HUES48 (cell line): ENCODE data around the gene RARRES2.

Source experiments
- H3K27ac ChIP-seq: one replicate; pipeline ENCODE4 v1.7.0; 2013; ENCODE audit warnings: low read depth, low read length, inconsistent platforms
- H3K27me3 ChIP-seq: 2 replicates; pipeline ENCODE4 v1.6.1; 2013; ENCODE audit warnings: mild to moderate bottlenecking, low read length; ENCODE audit not compliant: control insufficient read depth, insufficient read depth
- H3K36me3 ChIP-seq: 2 replicates; pipeline ENCODE4 v1.6.1; 2013; ENCODE audit warnings: low read length; ENCODE audit not compliant: control insufficient read depth, insufficient read depth
- H3K4me1 ChIP-seq: 2 replicates; pipeline ENCODE4 v1.6.1; 2013; ENCODE audit warnings: mild to moderate bottlenecking, low read length; ENCODE audit not compliant: control insufficient read depth, insufficient read depth
- H3K4me3 ChIP-seq: 2 replicates; pipeline ENCODE4 v1.5.1; 2013; ENCODE audit warnings: mild to moderate bottlenecking, low read depth, low read length
- H3K9ac ChIP-seq: 2 replicates; pipeline ENCODE4 v1.6.1; 2013; ENCODE audit warnings: mild to moderate bottlenecking, low read depth, low read length, moderate library complexity
- H3K9me3 ChIP-seq: 2 replicates; pipeline ENCODE4 v1.6.1; 2013; ENCODE audit warnings: low read length; ENCODE audit not compliant: control insufficient read depth, insufficient read depth

The RARRES2 gene

DNA sequence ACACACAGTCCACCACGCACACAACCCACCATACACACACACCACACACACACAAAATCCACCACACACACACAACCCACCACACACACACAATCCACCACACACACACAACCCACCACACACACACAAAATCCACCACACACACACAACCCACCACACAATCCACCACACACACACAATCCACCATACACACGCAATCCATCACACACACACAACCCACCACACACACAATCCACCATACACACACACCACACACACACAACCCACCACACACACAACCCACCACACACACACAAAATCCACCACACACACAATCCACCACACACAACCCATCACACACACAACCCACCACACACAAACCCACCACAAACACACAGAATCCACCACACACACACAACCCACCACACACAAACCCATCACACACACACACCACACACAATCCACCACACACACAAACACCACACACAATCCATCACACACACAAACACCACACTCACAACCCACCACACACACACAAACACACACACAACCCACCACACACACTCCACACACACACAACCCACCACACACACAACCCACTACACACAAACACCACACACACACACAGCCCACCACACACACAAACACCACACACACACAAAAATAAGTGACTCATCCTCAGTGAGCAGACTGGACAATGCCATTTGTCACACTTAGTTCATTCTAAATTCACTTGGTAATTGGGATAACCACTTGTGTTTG, 18.4 kb upstream of the RARRES2 start:
- Histone ChIP-seq H3K9ac (no peak overlapping the region), H3K27me3 (no peaks in the 10 kb centered on the region), H3K4me1 (peaks cover 36% of the 10 kb centered on the region)

DNA sequence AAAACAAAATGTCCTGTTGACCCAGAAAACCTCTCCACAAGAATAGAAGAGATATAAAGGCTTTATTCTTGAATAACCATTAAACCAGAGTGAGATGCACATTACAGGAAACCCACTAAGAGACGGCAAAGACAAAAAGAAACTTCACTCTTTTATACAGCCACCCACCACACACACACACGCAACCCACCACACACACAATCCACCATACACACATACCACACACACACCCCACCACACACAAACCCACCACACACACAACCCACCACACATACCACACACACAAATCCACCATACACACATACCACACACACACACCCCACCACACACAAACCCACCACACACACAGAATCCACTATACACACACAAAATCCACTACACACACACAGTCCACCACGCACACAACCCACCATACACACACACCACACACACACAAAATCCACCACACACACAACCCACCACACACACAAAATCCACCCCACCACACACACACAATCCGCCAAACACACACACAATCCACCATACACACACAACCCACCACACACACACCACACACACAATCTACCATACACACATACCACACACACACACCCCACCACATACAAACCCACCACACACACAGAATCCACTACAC, 17.7 kb upstream of the RARRES2 start:
- Histone ChIP-seq H3K9ac (no peak overlapping the region), H3K4me1 (peaks cover 36% of the 10 kb centered on the region), H3K9me3 (no peaks in the 10 kb centered on the region), H3K36me3 (no peaks in the 10 kb centered on the region), H3K4me3 (no peak overlapping the region), H3K27me3 (no peaks in the 10 kb centered on the region), H3K27ac (no peak overlapping the region)

More for the DNA sequence above, 18.4 kb upstream of the RARRES2 start:
- H3K36me3 ChIP-seq, result no peaks in the 10 kb centered on the region
- H3K27ac ChIP-seq, result no peak overlapping the region
- no peak overlapping the region for H3K4me3 ChIP-seq
- no peaks in the 10 kb centered on the region for H3K9me3 ChIP-seq

DNA sequence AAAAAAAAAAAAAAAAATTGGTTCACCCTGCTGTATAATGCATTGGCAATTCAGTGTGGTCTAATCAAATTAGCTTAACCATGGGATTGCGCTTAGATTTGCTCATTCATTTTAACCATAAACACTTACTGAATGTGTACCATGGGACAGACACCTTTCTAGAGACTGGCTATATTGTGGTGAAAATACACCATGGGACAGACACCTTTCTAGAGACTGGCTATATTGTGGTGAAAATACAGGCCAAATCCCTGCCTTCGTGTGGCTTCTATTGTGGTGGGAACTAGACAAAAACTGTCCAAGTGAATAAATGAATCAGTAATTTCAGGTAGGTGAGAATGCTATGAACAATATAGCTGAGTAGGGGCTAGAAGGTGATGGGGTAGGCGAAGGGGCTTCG, 17.0 kb upstream of the RARRES2 start:
- no peak overlapping the region for H3K27ac ChIP-seq
- H3K4me1 ChIP-seq, result peaks cover 33% of the 10 kb centered on the region
- H3K9ac ChIP-seq, result no peak overlapping the region

DNA sequence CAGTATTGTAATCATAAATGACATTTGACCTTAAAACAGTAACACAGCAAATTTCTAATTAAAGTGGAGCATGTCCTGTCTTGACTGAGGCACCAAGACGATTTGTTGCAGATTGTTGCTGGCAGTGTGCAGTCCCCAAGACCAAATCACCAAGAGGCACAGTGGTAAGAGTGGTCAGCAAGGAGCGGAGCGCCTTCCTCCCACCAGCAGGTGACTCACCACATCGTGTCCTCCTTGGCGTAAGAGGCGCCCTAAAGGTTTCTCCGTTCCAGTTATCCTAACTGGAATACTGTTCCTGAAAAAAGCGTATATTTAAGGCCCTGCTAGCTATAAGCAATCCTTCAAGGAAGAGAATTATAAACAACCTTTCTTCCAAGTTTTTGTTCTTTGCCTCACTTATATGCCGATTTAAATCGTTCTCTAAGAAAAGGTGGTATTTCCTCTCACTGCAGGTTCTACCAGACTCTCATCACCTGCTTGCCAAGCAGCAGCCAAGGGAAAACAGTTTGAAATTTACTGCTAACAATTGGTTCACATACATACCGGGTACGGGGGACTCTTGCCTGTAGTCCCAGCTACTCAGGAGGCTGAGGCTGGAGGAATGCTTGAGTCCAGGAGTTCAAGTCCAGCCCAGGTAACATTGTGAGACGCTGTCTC, 16.5 kb upstream of the RARRES2 start:
- H3K27me3 ChIP-seq, result no peaks in the 10 kb centered on the region
- no peaks in the 10 kb centered on the region for H3K36me3 ChIP-seq
- H3K4me3 ChIP-seq, result no peak overlapping the region
- no peak overlapping the region for H3K27ac ChIP-seq
- peaks cover 29% of the 10 kb centered on the region for H3K4me1 ChIP-seq
- no peaks in the 10 kb centered on the region for H3K9me3 ChIP-seq
- H3K9ac ChIP-seq, result no peak overlapping the region

More for the DNA sequence above, 17.0 kb upstream of the RARRES2 start:
- Histone ChIP-seq H3K27me3 (no peaks in the 10 kb centered on the region), H3K9me3 (no peaks in the 10 kb centered on the region), H3K4me3 (no peak overlapping the region), H3K36me3 (no peaks in the 10 kb centered on the region)

DNA sequence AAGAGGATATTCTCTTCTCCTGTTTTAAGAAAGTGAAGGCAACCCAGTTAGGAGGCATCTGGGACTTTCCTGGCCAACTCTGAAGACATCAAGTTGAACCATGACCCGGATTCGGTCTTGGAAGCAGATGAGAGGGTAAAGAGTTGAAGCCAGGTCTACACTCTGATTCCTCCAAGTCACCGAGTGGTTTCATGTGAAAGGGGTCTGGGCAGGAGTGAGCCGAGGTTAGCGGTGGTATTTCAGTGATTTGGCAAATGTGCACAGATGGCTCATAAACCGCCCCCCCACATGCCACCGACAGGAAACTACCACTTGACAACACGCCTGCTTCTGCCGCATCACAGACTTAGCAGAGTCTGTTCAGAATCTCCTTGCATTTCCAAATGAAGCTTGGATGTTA, 15.8 kb upstream of the RARRES2 start:
- Histone ChIP-seq H3K4me3 (no peak overlapping the region), H3K9ac (no peak overlapping the region), H3K4me1 (peaks cover 23% of the 10 kb centered on the region), H3K36me3 (no peaks in the 10 kb centered on the region), H3K9me3 (no peaks in the 10 kb centered on the region), H3K27ac (no peak overlapping the region), H3K27me3 (no peaks in the 10 kb centered on the region)

DNA sequence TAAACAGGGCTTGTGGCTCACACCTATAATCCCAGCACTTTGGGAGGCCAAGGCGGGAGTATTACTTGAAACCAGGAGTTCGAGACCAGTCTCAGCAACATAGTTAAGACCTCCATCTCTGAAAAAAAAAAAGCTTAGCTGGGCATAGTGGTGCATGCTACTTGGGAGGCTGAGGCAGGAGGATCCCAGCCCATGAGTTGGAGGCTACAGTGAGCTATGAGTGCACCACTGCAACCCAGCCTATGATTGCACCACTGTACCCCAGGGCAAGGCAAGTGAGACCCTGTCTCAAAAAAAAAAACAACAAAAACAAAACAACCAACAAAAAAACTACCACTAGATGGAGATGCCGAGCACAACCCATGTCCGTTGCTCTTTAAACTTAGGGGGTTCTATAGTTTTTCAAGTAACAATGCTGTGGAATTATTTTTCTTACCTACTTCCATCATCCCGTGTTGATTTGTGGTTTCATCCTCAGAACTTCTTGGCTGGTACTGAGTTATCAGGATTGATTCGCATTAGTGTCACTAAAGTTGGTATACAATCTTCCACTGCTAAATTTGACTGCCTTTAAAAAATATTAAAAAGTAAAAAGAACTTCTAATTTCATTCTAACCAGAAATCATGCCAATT, 15.0 kb upstream of the RARRES2 start:
- no peak overlapping the region for H3K9ac ChIP-seq
- no peak overlapping the region for H3K27ac ChIP-seq
- no peaks in the 10 kb centered on the region for H3K36me3 ChIP-seq
- no peaks in the 10 kb centered on the region for H3K9me3 ChIP-seq
- H3K4me1 ChIP-seq, result peaks cover 16% of the 10 kb centered on the region
- no peaks in the 10 kb centered on the region for H3K27me3 ChIP-seq
- H3K4me3 ChIP-seq, result no peak overlapping the region

DNA sequence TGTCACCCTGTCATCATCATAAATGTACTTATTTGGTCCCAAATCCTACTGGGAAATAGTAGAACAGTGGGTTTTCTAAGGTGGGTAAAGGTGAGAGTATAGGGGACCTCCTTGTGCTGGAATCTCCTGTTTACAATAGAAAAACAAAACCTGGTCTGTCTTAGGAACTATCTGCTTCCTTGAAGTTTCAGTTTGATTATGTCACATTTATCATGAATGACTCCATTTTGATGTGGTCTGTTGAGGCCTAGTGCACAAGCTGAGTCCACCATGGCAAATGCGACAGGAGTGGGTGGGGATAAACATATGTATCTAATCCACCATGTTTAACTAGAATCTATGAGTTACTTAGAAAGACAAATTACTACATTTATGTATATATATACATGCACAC, 14.2 kb upstream of the RARRES2 start:
- Histone ChIP-seq H3K27ac (no peak overlapping the region), H3K27me3 (no peaks in the 10 kb centered on the region), H3K9me3 (no peaks in the 10 kb centered on the region), H3K4me1 (peaks cover 13% of the 10 kb centered on the region), H3K36me3 (no peaks in the 10 kb centered on the region), H3K4me3 (no peak overlapping the region), H3K9ac (no peak overlapping the region)

DNA sequence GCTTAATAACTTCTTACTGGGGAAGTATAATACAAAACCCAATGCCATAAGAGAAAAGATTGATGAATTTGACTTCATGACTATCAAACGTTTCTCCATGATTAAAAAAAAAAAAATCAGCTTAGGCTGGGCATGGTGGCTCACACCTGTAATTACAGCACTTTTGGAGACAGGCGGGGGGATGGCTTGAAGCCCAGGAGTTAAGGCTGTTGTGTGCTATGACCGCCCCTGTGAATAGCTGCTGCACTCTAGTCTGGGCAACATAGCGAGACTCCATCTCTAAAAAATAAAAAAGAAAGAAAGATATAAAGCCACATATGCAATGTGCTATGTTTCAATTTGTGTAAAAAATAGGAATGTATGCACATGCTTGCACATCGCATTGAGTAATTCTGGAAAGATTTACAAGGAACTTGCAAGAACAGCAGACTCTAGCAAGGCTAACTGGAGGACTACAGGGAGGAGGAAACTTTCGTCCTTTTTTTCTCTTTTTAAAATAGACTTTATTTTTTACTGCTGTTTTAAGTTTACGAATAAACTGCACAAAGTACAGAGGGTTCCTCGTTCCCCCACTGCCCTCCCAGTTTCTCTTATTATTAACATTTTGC, 10.3 kb upstream of the RARRES2 start:
- no peak overlapping the region for H3K4me3 ChIP-seq
- H3K4me1 ChIP-seq, result peaks cover 2% of the 10 kb centered on the region; the same call in 1 of the 2 replicates
- no peaks in the 10 kb centered on the region for H3K36me3 ChIP-seq
- H3K9me3 ChIP-seq, result no peaks in the 10 kb centered on the region
- H3K9ac ChIP-seq, result no peak overlapping the region
- H3K27ac ChIP-seq, result no peak overlapping the region
- no peaks in the 10 kb centered on the region for H3K27me3 ChIP-seq

DNA sequence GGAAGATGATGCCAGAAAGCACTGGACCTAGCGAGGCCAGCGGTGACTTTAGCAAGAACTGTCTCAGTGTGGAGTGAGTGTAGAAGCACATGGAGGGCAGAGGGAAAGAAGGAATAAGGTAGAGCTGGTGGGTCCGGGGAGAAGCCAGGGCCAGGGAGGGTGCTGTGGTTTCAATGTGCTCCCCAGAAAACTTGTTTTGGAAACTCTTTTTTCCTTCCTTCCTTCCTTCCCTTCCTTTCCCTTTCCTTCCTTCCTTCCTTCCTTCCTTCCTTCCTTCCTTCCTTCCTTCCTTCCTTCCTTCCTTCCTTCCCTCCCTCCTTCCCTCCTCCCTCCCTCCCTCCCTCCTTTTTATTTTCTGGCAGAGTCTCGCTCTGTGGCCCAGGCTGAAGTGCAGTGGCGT, 5.5 kb upstream of the RARRES2 start:
- Histone ChIP-seq H3K9me3 (peaks cover 7% of the 10 kb centered on the region; the same call in 1 of the 2 replicates), H3K4me3 (no peak overlapping the region), H3K27ac (no peak overlapping the region), H3K9ac (no peak overlapping the region), H3K27me3 (peaks cover 25% of the 10 kb centered on the region), H3K4me1 (peaks cover 14% of the 10 kb centered on the region), H3K36me3 (no peaks in the 10 kb centered on the region)

DNA sequence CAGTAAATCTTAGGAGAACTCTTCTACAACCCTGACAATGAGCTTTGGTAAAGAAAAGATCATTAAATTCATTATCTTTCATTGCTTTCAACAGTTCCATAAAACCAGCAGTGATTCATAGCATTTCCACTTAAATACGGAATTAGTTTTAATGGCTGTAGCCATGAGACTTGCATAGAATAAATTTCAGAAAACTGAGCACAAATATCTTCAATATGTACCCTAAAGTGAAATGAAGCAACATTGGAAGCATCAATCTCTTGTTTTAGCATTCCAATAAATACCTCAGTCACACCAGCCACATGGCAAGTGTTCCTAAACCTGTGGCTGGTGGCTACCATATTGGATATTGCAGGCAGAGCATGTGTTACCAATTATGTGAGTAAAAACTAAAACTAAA, 3.6 kb upstream of the RARRES2 start:
- Histone ChIP-seq H3K4me3 (no peak overlapping the region), H3K4me1 (peaks cover 19% of the 10 kb centered on the region), H3K27ac (no peak overlapping the region), H3K36me3 (no peaks in the 10 kb centered on the region), H3K9ac (no peak overlapping the region), H3K27me3 (peaks cover 34% of the 10 kb centered on the region), H3K9me3 (peaks cover 7% of the 10 kb centered on the region; the same call in 1 of the 2 replicates)
